C4-2B (cell line): Measurements from ENCODE around the gene ITGB1.
"Not testable (repeated sequence)": the region's sequence is repeated elsewhere in the genome, so short reads cannot be mapped to it uniquely, and the experiment has no call there.

Experiments used
- CTCF ChIP-seq: fragments of 450-650 bp; conservative IDR thresholded peaks from 2 replicates; pipeline ENCODE4 v1.5.1; 2017; ENCODE audit warnings: mild to moderate bottlenecking
- ZFX ChIP-seq: fragments of 450-650 bp; IDR thresholded peaks from 2 replicates; pipeline ENCODE4 v1.6.1; 2017

DNA sequence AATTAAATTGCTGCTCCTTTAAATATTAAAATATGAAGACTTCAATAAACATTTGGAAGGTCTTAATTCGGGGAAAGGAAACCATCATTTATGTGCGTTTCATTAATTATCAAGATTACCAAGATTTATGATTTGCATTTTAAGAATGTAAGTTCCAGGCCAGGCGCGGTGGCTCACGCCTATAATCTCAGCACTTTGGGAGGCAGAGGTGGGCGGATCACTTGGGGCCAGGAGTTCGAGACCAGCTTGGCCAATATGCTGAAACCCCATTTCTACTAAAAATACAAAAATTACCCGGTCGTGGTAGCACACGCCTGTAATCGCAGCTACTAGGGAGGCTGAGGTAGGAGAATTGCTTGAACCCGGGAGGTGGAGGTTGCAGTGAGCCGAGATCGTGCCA is 21.7 kb upstream of the ITGB1 start:
- not testable (repeated sequence) for TF ChIP-seq CTCF, ZFX
